Esophagus muscularis mucosa (tissue), 4 donors: ENCODE measurements around the gene CCDC141.

Experiments
- EP300 ChIP-seq: sonication (generic); formaldehyde crosslinking; IDR thresholded peaks from one replicate; pipeline ENCODE4 v1.6.1; 2017; ENCODE audit warnings: antibody characterized with exemption
- POLR2A ChIP-seq: fragments of 450-650 bp; IDR thresholded peaks from one replicate; pipeline ENCODE4 v1.6.1; 2017; ENCODE audit warnings: antibody characterized with exemption, moderate library complexity, mild to moderate bottlenecking, low read depth
- TF ChIP-seq, protein P1 (sequence below), 3 experiments: fragments of 200-600 bp in 2 of 3; fragments of 450-650 bp in 1 of 3; sonication (generic) in 2 of 3; IDR thresholded peaks; one replicate each; pipeline ENCODE4 v1.5.1; 2017 to 2019; ENCODE audit warnings: antibody characterized with exemption in 3 of 3, mild to moderate bottlenecking in 2 of 3, moderate library complexity in 1 of 3

DNA sequence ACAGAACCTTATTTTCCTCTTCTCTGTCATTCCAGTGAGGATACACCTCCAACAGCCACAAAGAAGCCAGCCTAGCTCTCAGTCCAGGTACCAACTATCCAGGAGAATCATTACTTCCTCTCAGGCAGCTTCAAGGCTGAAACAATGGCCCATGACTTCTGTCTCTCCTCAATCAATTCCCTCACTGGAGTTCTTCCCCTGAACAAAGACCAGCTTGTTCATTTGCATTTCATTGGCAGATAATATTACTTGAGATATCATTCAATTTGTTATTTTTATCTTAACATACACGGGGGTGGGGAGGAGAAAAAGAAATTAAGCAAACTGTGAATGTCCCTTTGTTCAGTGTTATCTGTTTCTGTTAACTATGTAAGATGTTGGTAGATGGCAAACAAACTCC lies 44.0 kb downstream of the CCDC141 start:
- TF ChIP-seq, protein P1, sequence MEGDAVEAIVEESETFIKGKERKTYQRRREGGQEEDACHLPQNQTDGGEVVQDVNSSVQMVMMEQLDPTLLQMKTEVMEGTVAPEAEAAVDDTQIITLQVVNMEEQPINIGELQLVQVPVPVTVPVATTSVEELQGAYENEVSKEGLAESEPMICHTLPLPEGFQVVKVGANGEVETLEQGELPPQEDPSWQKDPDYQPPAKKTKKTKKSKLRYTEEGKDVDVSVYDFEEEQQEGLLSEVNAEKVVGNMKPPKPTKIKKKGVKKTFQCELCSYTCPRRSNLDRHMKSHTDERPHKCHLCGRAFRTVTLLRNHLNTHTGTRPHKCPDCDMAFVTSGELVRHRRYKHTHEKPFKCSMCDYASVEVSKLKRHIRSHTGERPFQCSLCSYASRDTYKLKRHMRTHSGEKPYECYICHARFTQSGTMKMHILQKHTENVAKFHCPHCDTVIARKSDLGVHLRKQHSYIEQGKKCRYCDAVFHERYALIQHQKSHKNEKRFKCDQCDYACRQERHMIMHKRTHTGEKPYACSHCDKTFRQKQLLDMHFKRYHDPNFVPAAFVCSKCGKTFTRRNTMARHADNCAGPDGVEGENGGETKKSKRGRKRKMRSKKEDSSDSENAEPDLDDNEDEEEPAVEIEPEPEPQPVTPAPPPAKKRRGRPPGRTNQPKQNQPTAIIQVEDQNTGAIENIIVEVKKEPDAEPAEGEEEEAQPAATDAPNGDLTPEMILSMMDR (IDR thresholded peaks at IDR 0.05) = no peak
- TF ChIP-seq EP300 (no peak), POLR2A (no peak)
